SH-SY5Y (cell line): ENCODE results near the gene PLA1A.

ENCODE experiments used
- GATA2 ChIP-seq: IDR thresholded peaks from 2 replicates; pipeline ENCODE4 v1.6.1; 2011; ENCODE audit warnings: mild to moderate bottlenecking, low read depth, low read length
- GATA3 ChIP-seq: IDR thresholded peaks from 2 replicates; pipeline ENCODE4 v1.6.1; 2011; ENCODE audit warnings: low read depth, mild to moderate bottlenecking, low read length, moderate library complexity

- TF ChIP-seq GATA3: no peak
- TF ChIP-seq GATA2: no peak
Measured at GRCh38 chr3:119602676-119603075, 5.0 kb downstream of the PLA1A start.
